Ramos (cell line): ENCODE data around the gene CD300LD.
"Not testable (repeated sequence)": the region's sequence is repeated elsewhere in the genome, so short reads cannot be mapped to it uniquely, and the experiment has no call there.

Experiments
- in situ Hi-C: fragments of 300-500 bp; cut with MboI; formaldehyde crosslinking; loops from one replicate; pipeline ENCODE4 v1.14.3; 2022; ENCODE audit warnings: low sequenced_read_pairs; ENCODE audit not compliant: unreplicated experiment

Gene CD300LD

GRCh38 chr17:74574489-74575142, 17.5 kb downstream of the CD300LD start:
- in situ Hi-C loops, result no loop called here

- in situ Hi-C loops, result not testable (repeated sequence)
These were observed 18.4 kb downstream of the CD300LD start for GRCh38 chr17:74573635-74574034.

GRCh38 chr17:74573169-74573568, 18.9 kb downstream of the CD300LD start:
- in situ Hi-C loops, result no loop called here

- in situ Hi-C loops, result no loop called here
These were observed 20.3 kb downstream of the CD300LD start for GRCh38 chr17:74571621-74572270.

GRCh38 chr17:74569020-74570003, 22.8 kb downstream of the CD300LD start:
- in situ Hi-C loops, result no loop called here

- in situ Hi-C loops, result no loop called here
These were observed 23.8 kb downstream of the CD300LD start for GRCh38 chr17:74568106-74568873.

GRCh38 chr17:74567397-74567796, 24.7 kb downstream of the CD300LD start, which contains the start of gene CD300H:
Gene CD300H, minus strand, starts transcription at chr17:74567509.
- in situ Hi-C loops, result no loop called here

- in situ Hi-C loops, result no loop called here
These were observed 25.8 kb downstream of the CD300LD start for GRCh38 chr17:74566132-74566753.

- in situ Hi-C loops, result no loop called here
These were observed 27.0 kb downstream of the CD300LD start for GRCh38 chr17:74565126-74565525.

- in situ Hi-C loops, result no loop called here
These were observed 28.7 kb downstream of the CD300LD start for GRCh38 chr17:74563358-74563757.

GRCh38 chr17:74561586-74561985, 30.5 kb downstream of the CD300LD start:
- in situ Hi-C loops, result no loop called here

- in situ Hi-C loops, result no loop called here
These were observed 33.1 kb downstream of the CD300LD start for GRCh38 chr17:74558882-74559519.

- in situ Hi-C loops, result not testable (repeated sequence)
These were observed 33.7 kb downstream of the CD300LD start for GRCh38 chr17:74558402-74558801.

GRCh38 chr17:74555427-74555940, 36.6 kb downstream of the CD300LD start:
- in situ Hi-C loops, result no loop called here

GRCh38 chr17:74554909-74555308, 37.2 kb downstream of the CD300LD start:
- in situ Hi-C loops, result no loop called here

GRCh38 chr17:74552037-74552436, 40.0 kb downstream of the CD300LD start:
- in situ Hi-C loops, result no loop called here

GRCh38 chr17:74550602-74551001, 41.5 kb downstream of the CD300LD start:
- in situ Hi-C loops, result no loop called here

- in situ Hi-C loops, result no loop called here
These were observed 42.7 kb downstream of the CD300LD start for GRCh38 chr17:74549343-74549742.

- in situ Hi-C loops, result no loop called here
These were observed 44.3 kb downstream of the CD300LD start for GRCh38 chr17:74547736-74548135.
